GM10266 (cell line): ENCODE results near the gene GIT1.

Experiments used
- DNase-seq: peaks from one replicate; pipeline ENCODE4 v3.0.0; 2012; ENCODE audit errors: extremely low spot score
- TF ChIP-seq, protein P1 (sequence below): IDR thresholded peaks from 2 replicates; pipeline ENCODE4 v1.5.1; 2012; ENCODE audit warnings: mild to moderate bottlenecking, low read depth; ENCODE audit not compliant: control insufficient read depth, insufficient read depth; ENCODE audit errors: missing control alignments

GIT1 gene

GRCh38 chr17:29595943-29596774 is 6.7 kb upstream of the GIT1 start:
- TF ChIP-seq, protein P1, sequence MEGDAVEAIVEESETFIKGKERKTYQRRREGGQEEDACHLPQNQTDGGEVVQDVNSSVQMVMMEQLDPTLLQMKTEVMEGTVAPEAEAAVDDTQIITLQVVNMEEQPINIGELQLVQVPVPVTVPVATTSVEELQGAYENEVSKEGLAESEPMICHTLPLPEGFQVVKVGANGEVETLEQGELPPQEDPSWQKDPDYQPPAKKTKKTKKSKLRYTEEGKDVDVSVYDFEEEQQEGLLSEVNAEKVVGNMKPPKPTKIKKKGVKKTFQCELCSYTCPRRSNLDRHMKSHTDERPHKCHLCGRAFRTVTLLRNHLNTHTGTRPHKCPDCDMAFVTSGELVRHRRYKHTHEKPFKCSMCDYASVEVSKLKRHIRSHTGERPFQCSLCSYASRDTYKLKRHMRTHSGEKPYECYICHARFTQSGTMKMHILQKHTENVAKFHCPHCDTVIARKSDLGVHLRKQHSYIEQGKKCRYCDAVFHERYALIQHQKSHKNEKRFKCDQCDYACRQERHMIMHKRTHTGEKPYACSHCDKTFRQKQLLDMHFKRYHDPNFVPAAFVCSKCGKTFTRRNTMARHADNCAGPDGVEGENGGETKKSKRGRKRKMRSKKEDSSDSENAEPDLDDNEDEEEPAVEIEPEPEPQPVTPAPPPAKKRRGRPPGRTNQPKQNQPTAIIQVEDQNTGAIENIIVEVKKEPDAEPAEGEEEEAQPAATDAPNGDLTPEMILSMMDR = no peak
- DNase-seq = no peak

DNA sequence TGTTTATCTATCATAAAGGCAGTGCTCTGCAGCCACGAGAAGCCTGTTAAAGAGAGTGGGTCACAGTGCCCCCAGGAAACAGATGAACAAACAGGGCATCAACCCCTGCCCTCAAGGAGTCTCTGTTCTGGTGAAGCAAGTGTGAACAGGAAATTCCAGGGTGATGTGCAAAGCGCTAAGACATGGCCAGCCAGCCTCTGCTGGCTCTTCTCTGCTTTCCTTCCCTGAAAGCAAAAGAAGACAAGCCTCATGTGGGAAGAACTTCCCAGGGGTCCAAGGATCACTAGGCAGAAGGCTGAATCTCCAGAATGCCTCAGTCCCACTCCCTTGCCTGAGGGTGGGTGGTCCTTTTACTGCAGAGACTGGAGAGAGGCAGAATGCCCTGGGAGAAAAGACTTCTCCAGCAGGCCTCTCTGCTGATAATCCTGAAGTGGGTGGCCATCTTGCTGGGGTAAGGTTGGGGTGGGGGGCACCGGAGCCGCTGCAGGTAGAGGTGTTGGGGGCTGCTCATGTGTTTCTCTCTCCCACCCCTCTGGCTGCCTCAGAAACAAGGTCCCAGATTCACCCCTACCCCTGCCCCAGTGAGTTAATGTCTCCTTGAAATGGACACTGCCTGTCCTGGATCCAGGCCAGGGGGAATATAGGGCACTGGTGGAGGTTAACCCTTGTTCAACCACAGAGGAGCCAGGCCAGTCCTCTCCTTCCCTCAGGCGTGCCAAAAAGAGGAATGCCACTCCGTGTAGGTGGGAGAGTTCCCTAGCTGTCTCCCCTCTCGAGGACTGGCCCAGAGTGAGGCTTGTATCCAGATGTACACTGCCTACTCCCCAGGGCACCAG is 5.9 kb upstream of the GIT1 start:
- DNase-seq = no peak
- TF ChIP-seq, protein P1 = no peak

DNA sequence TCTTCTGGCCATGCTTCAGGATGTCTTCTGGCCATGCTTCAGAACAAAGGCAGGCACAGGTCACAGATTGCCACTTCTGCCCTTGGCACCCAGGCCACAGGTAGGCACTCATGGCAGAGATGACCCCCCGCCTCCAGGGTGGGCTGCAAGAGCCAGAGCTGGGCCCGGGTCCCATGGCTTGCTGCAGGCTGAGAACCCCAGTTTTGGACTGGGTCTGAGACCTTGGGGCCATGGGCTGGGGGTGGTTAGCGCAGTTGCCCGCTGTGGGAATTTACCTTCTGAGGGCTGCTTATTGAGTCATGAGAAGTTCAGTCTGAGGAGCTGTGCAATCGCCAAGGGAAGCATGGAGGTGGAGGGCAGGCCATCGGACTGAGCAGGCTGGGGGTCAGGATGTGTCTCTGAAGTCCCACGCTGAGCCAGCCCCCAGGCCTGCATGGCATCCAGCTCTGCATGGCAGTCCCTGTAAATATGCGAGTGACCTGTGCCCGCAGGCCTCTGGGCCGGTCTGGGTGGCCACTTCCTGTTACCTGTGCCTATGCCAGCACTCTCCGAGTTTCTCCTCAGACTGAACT is 5.2 kb upstream of the GIT1 start:
- DNase-seq = no peak
- TF ChIP-seq, protein P1 = no peak

- peak; percentile 56 for DNase-seq
- TF ChIP-seq, protein P1 = peak; percentile 36
These were observed 4.4 kb upstream of the GIT1 start for GRCh38 chr17:29593591-29594518.

GRCh38 chr17:29592850-29593551 is 3.6 kb upstream of the GIT1 start, which contains the start of gene ANKRD13B:
Gene ANKRD13B, plus strand, starts transcription at chr17:29593132. Its CDS starts 490 bp downstream, at chr17:29593622.
- DNase-seq = peak; percentile 77
- TF ChIP-seq, protein P1 = no peak
